ENCODE results near the gene GPR142. TPM values are rescaled to one million over a fixed set of nuclear protein-coding genes. Genes with fewer than 3 reads are reported as not detected.
A peak's percentile ranks its signal among the peaks of the same experiment; 100 is the strongest.

The GPR142 gene
- total and polyA plus RNA-seq, 2 of the 13 experiments (the other 11 are each of a cell fraction or from before 2014, with no cell fraction given): not detected

- TF ChIP-seq KIAA2018 (CRISPR knock-in tag; IDR thresholded peaks at IDR 0.05; ENCODE audit: borderline replicate concordance): peak; percentile 50; the same call in 1 of the 2 replicates
- no peak for TF ChIP-seq ZBTB44 (CRISPR knock-in tag; IDR thresholded peaks at IDR 0.05)
- no peak for TF ChIP-seq ZNF597 (CRISPR knock-in tag; IDR thresholded peaks at IDR 0.05)
- TF ChIP-seq HNRNPK (IDR thresholded peaks at IDR 0.05; ENCODE audit: low read depth, low read length, poor library complexity, severe bottlenecking): no peak
- no peak; the same call in 1 of the 2 replicates for TF ChIP-seq ZNF362 (CRISPR knock-in tag; IDR thresholded peaks at IDR 0.05; ENCODE audit: borderline replicate concordance)
- no peak for TF ChIP-seq GMEB2 (CRISPR knock-in tag; IDR thresholded peaks at IDR 0.05; ENCODE audit: low read depth)
- TF ChIP-seq RFXANK (CRISPR knock-in tag; IDR thresholded peaks at IDR 0.05): no peak
- TF ChIP-seq E2F5 (CRISPR knock-in tag; conservative IDR thresholded peaks at IDR 0.05): no peak
- TF ChIP-seq ZNF180 (CRISPR knock-in tag; IDR thresholded peaks at IDR 0.05; ENCODE audit: borderline replicate concordance, low read depth): no peak
- TF ChIP-seq FOXJ3 (CRISPR knock-in tag; IDR thresholded peaks at IDR 0.05; ENCODE audit: borderline replicate concordance): no peak
- TF ChIP-seq ZNF225 (CRISPR knock-in tag; IDR thresholded peaks at IDR 0.05): peak; percentile 75; the same call in 1 of the 2 replicates
- TF ChIP-seq PCBP2 (optimal IDR thresholded peaks at IDR 0.05; ENCODE audit: low read depth, low read length, poor library complexity, severe bottlenecking): no peak
Observed at GRCh38 chr17:74417178-74418045, 50.1 kb downstream of the GPR142 start (continued).

Data from HepG2 (cell line).